ENCODE results near the gene TRMT1.

Gene TRMT1

DNA sequence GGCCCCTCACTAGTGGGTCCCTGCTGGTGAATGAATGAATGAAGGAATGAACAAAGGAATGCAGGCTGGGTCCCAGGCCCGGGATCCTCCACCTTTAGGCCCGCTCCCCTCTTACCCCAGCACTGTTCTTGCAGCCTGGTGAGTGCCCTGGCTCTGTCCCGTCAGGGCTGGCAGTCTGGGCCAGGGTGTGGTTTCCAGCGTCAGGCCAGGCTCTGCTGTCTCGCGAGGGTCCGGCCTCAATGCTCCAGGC lies 14.2 kb downstream of the TRMT1 start:
- no peak for DNase-seq (ENCODE audit: low read depth)

DNA sequence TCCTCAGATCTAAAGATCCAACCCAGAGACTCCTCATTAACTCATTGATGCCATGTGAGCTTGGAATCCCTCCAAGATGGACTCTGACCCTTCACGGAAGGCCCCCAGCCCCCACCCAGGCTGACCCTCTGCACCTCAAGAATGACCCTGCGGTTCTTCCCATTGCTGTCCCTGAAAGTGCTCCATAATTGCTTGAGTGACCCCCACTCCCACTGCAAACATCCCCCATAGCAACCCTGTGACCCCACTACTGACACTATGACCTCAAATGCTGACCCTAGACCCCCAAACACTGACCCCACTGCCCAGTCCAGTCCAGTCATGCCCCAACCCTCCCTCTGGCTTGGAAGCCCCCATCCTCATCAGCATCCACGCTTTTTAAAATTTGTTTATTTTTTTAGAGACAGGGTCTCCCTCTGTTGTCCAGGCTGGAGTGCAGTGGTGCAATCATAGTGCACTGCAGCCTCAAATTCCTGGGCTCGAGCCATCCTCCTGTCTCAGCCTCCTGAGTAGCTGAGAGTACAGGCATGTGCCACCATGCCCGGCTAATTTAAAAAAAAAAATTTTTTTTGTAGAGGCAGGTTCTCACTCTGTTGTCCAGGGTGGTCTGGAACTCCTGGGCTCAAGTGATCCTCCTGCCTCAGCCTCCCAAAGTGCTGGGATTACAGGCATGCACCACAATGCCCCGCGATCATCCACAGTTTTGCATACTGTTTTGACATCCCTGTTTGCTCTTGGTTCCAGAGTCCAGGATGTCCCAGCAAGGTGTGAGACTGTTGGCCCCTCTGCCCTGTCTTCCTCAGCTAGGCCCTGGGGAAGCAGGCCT lies 14.7 kb downstream of the TRMT1 start:
- no peak for DNase-seq (ENCODE audit: low read depth)

DNA sequence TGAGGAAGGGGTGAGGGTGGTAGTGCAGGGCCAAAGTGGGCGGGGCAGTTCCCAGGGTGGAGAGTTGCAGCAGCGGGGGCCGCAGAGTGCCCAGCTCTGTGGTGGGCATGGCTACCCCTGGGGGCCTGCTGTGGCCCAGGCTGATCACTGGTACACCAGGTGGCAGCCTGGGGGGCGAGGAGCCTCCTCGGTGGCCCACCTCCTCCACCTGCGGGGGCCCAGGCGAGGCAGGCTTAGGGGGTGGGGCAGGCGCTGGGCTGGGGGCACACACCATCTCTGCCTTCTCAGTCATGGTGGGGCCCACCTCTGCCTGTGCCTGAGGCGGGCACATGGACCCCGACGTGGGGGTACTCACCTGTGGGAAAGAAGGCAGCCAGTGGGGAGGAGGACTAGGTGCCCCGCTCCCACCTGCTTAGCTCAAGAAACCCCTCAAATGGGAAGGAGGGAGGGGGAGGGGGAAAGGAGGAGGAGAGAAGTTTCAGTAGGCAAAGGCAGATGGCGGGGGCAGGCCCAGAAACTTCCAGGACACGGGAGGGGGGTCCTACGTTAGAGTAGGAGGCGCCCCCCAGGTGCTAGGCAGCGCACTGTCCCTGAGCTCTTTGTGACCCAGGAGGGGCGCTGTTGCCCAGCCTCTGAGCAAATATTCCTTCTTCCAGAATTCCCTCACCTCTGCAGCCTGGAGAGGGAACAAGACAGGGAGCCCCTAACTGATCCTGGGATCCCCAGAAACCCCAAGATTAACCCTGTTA lies 15.5 kb downstream of the TRMT1 start:
- DNase-seq (ENCODE audit: low read depth) = no peak

GRCh38 chr19:13100031-13100588 lies 16.4 kb downstream of the TRMT1 start:
- DNase-seq (ENCODE audit: low read depth) = no peak

GRCh38 chr19:13099073-13099999 lies 17.2 kb downstream of the TRMT1 start:
- DNase-seq (ENCODE audit: low read depth) = no peak

- no peak for DNase-seq (ENCODE audit: low read depth)
Observed at GRCh38 chr19:13098277-13099072, 18.1 kb downstream of the TRMT1 start.

DNA sequence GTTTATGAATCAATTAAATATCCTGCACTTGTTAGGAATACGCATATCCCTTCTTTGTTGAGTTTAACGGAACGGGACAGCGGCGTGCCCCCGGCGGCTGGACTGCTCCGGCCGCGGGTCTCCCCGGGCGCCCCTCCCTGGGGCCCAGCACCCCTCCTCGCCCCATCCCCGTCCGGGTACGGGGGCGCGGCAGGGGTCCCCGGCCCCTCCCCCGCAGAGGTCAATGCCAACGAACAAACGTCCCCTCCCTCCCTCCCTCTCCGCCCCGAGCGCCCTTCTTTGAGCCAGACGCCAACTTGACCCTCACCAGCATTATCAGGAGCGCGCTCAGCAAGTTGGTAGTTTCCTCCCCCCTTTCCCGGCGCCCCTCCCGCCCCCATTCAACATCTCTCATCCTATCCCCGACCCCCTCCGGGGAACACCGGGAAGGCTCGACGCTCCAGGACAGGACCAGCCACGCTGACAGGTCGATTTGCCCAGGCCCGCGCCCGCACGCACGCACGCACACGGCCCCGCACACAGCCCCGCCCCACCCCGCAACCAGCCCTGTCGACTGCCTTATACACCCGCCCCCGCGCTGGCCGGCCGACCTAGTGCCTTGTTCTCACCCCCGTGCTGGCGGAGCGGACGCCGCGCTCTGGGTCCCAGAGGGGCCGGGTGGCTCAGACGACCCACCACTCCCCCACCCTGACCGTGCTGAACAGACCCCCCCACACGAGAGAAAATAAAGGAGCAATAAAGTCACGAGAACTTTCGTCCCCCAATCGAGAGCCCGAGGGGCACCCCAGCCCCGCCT lies 18.9 kb downstream of the TRMT1 start:
- DNase-seq (ENCODE audit: low read depth) = no peak

- no peak for DNase-seq (ENCODE audit: low read depth)
Observed at GRCh38 chr19:13097033-13097462, 19.5 kb downstream of the TRMT1 start.

- no peak for DNase-seq (ENCODE audit: low read depth)
Observed at GRCh38 chr19:13095934-13096927, 20.3 kb downstream of the TRMT1 start.

DNA sequence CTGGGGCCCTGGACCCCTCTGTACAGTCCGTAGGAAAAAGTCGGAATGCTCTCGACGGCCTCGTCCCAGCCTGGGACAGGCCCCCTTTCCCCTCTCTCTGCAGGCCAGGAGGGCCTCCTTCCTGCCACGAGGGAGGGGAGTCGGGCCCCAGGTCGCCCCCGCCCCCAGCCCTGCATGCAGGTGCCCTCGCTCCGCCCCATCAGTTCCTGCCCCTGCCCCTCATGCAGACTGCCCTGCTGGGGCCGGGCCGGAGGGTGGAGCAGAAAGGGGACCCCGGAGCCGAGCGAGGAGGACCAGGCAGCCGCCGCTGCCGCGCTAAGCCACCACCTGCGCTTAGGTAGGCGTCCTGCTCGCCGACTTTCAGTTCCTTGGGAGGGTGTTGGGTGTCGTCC lies 21.2 kb downstream of the TRMT1 start:
- no peak for DNase-seq (ENCODE audit: low read depth)

GRCh38 chr19:13094771-13095392 lies 21.7 kb downstream of the TRMT1 start:
- DNase-seq (ENCODE audit: low read depth) = no peak

DNA sequence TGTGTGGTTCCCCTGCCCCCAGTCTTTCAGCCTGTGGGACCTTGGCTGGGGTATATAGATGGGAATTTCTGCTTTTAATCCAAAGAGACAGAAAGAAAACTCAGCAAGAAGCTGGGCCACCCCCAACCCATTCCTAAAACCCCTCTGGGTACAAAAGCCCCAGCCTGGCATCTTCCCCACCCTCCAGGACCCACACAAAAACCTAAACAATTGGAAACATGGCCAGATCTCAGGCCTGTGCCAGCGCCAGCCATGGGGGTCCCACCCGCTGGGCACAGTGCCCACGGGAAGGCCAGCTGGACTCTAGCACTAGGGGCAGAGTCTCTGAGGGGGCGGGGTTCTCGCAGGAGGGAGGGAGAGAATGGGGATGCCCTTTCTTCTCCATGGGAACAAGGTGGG lies 22.4 kb downstream of the TRMT1 start:
- DNase-seq (ENCODE audit: low read depth) = no peak

DNA sequence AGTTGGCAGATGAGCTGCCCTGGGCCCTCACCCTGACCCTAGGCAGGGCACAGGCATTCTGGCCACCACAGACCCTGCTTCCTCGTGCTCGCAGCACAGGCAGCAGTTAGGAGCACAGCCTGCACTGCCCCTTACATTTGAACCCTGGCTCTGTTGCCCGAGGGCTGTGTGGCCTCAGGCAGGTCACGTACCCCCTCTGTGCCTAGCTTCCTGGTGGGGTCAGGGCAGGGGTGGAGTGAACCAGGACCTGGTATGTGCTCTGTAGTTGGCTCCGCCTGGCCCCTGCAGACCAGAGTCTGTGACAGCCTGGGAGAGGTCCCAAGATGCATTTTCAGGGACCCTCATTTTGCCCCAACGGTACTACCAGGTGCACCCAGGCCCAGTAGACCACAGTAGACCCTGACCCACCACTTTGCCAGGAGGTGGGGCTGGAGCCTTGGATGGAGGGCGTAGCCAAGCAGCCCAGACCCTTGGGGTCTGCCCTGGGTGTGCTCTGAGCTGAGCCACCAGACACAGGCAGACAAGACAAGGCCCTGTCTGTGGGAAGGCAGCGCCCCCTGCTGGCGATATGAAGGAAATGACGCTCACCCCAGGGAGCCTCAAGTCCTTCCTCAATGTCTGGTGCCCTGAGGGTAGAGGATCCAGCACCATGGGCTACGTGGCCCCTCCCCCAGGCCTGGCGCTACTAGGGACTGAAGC lies 23.0 kb downstream of the TRMT1 start:
- no peak for DNase-seq (ENCODE audit: low read depth)

GRCh38 chr19:13092606-13093235 lies 23.8 kb downstream of the TRMT1 start:
- DNase-seq (ENCODE audit: low read depth) = no peak

DNA sequence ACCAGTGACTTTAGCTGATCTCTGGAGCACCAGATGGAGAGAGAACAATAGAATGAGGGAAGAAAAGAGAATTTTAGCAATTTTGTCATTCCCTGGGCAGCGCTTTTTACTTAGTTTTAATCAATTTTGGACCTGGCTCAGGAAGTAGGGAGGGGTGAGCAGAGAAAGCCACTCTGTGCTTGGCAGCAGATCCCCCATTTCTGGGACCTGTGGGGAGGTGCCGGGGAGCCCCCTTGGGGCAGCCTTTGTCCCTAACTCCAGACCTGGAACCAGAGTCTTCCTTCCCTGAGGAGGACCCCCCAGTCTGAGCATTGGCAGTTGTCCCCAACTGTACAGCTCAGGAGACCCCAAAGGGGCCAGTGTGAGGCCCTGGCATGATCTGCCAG lies 24.4 kb downstream of the TRMT1 start:
- no peak for DNase-seq (ENCODE audit: low read depth)

GRCh38 chr19:13091400-13092157 lies 25.0 kb downstream of the TRMT1 start:
- no peak for DNase-seq (ENCODE audit: low read depth)

Data from HS-5 (cell line).